ENCODE data around the gene TM4SF20. TPM values are rescaled to one million over a fixed set of nuclear protein-coding genes. Genes with fewer than 3 reads are reported as not detected.

Gene TM4SF20
- total and polyA plus RNA-seq, 12 donors: not detected

- Histone ChIP-seq H3K9me3 (no peaks in the 10 kb centered on the region), H3K4me1 (no peaks in the 10 kb centered on the region), H3K27me3 (no peaks in the 10 kb centered on the region), H3K4me3 (no peak overlapping the region), H3K27ac (no peak overlapping the region), H3K36me3 (peaks cover 0 to 95% (median 6%) of the 10 kb centered on the region in 9 donors)
- 87 to 88% methylated on average over 7 of the region's 7 CpGs for WGBS, 2 donors
- no peak for ATAC-seq
- TF ChIP-seq CTCF (IDR thresholded peaks at IDR 0.05): no peak
- intact Hi-C loops (cut with DNase I): no loop called here
- no peak for DNase-seq
These were observed 32.0 kb downstream of the TM4SF20 start for GRCh38 chr2:227347117-227347516.

GRCh38 chr2:227344231-227344630, 34.9 kb downstream of the TM4SF20 start:
- ATAC-seq: no peak
- H3K36me3 ChIP-seq: peaks cover 0 to 98% (median 6%) of the 10 kb centered on the region in 9 donors

DNA sequence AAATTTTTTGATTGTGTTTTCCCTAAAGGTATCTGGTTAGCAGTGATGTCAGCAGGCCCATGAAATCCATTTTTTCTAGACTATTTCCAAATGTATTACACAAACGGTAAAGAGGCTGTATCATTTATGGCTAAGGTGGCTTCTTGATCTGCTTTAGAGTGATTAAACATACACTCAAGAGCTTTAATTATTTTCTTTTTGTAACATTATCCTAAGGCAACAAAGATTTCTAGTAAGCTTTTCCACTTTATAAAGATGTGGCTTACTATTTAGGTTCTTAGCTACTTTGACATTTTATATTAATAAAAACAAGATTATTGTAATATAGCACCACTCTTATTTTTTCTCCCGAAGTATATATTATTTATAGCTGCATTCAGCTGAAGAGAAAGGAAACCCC, 37.6 kb downstream of the TM4SF20 start:
- Histone ChIP-seq H3K27ac (no peak overlapping the region), H3K4me1 (no peaks in the 10 kb centered on the region), H3K9me3 (no peaks in the 10 kb centered on the region), H3K4me3 (no peak overlapping the region), H3K36me3 (peaks cover 0 to 88% (median 6%) of the 10 kb centered on the region in 9 donors), H3K27me3 (no peaks in the 10 kb centered on the region)
- WGBS, 2 donors: 87 to 88% methylated on average over 2 of the region's 2 CpGs
- DNase-seq (no peak), ATAC-seq (no peak)
- TF ChIP-seq CTCF (IDR thresholded peaks at IDR 0.05): no peak
- intact Hi-C loops (cut with DNase I): no loop called here

More at GRCh38 chr2:227344231-227344630, 34.9 kb downstream of the TM4SF20 start:
- H3K27me3 ChIP-seq: no peaks in the 10 kb centered on the region
- H3K4me1 ChIP-seq: no peaks in the 10 kb centered on the region
- TF ChIP-seq CTCF (IDR thresholded peaks at IDR 0.05): no peak
- WGBS, 2 donors: 75 to 85% methylated on average over 2 of the region's 2 CpGs
- H3K9me3 ChIP-seq: no peaks in the 10 kb centered on the region
- intact Hi-C loops (cut with DNase I): no loop called here
- DNase-seq: no peak
- H3K4me3 ChIP-seq: no peak overlapping the region
- H3K27ac ChIP-seq: no peak overlapping the region

GRCh38 chr2:227340106-227340505, 39.0 kb downstream of the TM4SF20 start:
- H3K4me3 ChIP-seq: no peak overlapping the region
- WGBS, 2 donors: 66 to 70% methylated on average over 6 of the region's 6 CpGs
- H3K4me1 ChIP-seq: peaks cover 0 to 6% (median 0%) of the 10 kb centered on the region in 9 donors
- H3K9me3 ChIP-seq: no peaks in the 10 kb centered on the region
- no peak overlapping the region for H3K27ac ChIP-seq
- ATAC-seq (no peak), DNase-seq (no peak)
- intact Hi-C loops (cut with DNase I): no loop called here
- H3K27me3 ChIP-seq: no peaks in the 10 kb centered on the region
- H3K36me3 ChIP-seq: peaks cover 0 to 88% (median 6%) of the 10 kb centered on the region in 9 donors
- TF ChIP-seq CTCF (IDR thresholded peaks at IDR 0.05): no peak

Data from heart right ventricle (tissue), 16 donors.